Smooth muscle cell (in vitro differentiated cells): Measurements from ENCODE around the gene AGPAT4. TPM values are rescaled to one million over a fixed set of nuclear protein-coding genes. Genes with fewer than 3 reads are reported as not detected.
A peak's percentile ranks its signal among the peaks of the same experiment; 100 is the strongest.

Experiments
- DNase-seq: peaks from one replicate; lab custom pipeline; 2025; ENCODE audit not compliant: unreplicated experiment; lab: John Stamatoyannopoulos, UW
- H2AFZ ChIP-seq: fragments of 200-600 bp; sonication (generic); 2 replicates; pipeline ENCODE4 v1.6.0; 2016; ENCODE audit warnings: antibody characterized with exemption, low read depth, mild to moderate bottlenecking
- H3F3A ChIP-seq: fragments of 200-600 bp; sonication (generic); 2 replicates; pipeline ENCODE4 v1.6.0; 2017; ENCODE audit warnings: antibody characterized with exemption, low read depth
- H3K27ac ChIP-seq: fragments of 200-600 bp; sonication (generic); 2 replicates; pipeline ENCODE4 v1.5.1; 2016; ENCODE audit warnings: low read depth, mild to moderate bottlenecking
- H3K27me3 ChIP-seq: fragments of 200-600 bp; sonication (generic); 2 replicates; pipeline ENCODE4 v1.6.1; 2016; ENCODE audit warnings: low read depth, mild to moderate bottlenecking
- H3K36me3 ChIP-seq: fragments of 200-600 bp; sonication (generic); 2 replicates; pipeline ENCODE4 v1.5.1; 2016; ENCODE audit warnings: low read depth
- H3K4me1 ChIP-seq: fragments of 200-600 bp; sonication (generic); 2 replicates; pipeline ENCODE4 v1.5.1; 2016; ENCODE audit warnings: low read depth
- H3K4me2 ChIP-seq: fragments of 200-600 bp; sonication (generic); 2 replicates; pipeline ENCODE4 v1.6.0; 2016; ENCODE audit warnings: mild to moderate bottlenecking
- H3K4me3 ChIP-seq: fragments of 200-600 bp; sonication (generic); 2 replicates; pipeline ENCODE4 v1.5.1; 2016; ENCODE audit warnings: mild to moderate bottlenecking
- H3K79me2 ChIP-seq: fragments of 200-600 bp; sonication (generic); 2 replicates; pipeline ENCODE4 v1.6.0; 2016; ENCODE audit warnings: low read depth, mild to moderate bottlenecking
- H3K9ac ChIP-seq: fragments of 200-600 bp; sonication (generic); 2 replicates; pipeline ENCODE4 v1.6.0; 2016; ENCODE audit warnings: low read depth
- H3K9me3 ChIP-seq: fragments of 200-600 bp; sonication (generic); replicated peaks from 2 replicates; pipeline ENCODE4 v1.5.1; 2016; ENCODE audit warnings: low read depth
- H4K20me1 ChIP-seq: fragments of 200-600 bp; sonication (generic); 2 replicates; pipeline ENCODE4 v1.6.0; 2016; ENCODE audit warnings: low read depth
- WGBS: methylation state at CpG from one replicate; pipeline ENCODE4 v1.1.7; 2016; ENCODE audit warnings: low lambda C conversion rate; 5-methylcytosine and 5-hydroxymethylcytosine counted together
- polyA plus RNA-seq: library from polyadenylated mRNA; unstranded; fragments of >200 nt; fragmentation: Nextera tagmentation; extraction: Ambion mirVana; gene quantifications from 2 replicates; pipeline ENCODE4 v1.2.1, GENCODE V29; 2016
- total RNA-seq: library from RNA; depleted of rRNA; stranded (reverse); fragments of >200 nt; gene quantifications from 2 replicates; pipeline ENCODE4 v1.2.3, GENCODE V29; 2014
- TF ChIP-seq, protein P1 (sequence below): fragments of 200-600 bp; sonication (generic); IDR thresholded peaks from 2 replicates; pipeline ENCODE4 v1.5.1; 2017; ENCODE audit warnings: borderline replicate concordance, mild to moderate bottlenecking, antibody characterized with exemption; ENCODE audit not compliant: insufficient read depth, poor library complexity, severe bottlenecking

AGPAT4 gene
- total and polyA plus RNA-seq, 2 experiments from 2014 or later: 51.4 to 51.8 TPM

GRCh38 chr6:161271343-161272030 is 2.4 kb downstream of the AGPAT4 start:
- no peaks in the 10 kb centered on the region for H3K27me3 ChIP-seq
- peaks cover 20% of the 10 kb centered on the region for H3F3A ChIP-seq
- peak overlapping the region; percentile 88 for H3K4me3 ChIP-seq
- 7% methylated on average over 8 of the region's 8 CpGs for WGBS
- peak overlapping the region; percentile 98 for H3K9ac ChIP-seq
- H2AFZ ChIP-seq: no peak overlapping the region
- peak overlapping the region; percentile 93 for H3K4me2 ChIP-seq
- DNase-seq: no peak
- TF ChIP-seq, protein P1, sequence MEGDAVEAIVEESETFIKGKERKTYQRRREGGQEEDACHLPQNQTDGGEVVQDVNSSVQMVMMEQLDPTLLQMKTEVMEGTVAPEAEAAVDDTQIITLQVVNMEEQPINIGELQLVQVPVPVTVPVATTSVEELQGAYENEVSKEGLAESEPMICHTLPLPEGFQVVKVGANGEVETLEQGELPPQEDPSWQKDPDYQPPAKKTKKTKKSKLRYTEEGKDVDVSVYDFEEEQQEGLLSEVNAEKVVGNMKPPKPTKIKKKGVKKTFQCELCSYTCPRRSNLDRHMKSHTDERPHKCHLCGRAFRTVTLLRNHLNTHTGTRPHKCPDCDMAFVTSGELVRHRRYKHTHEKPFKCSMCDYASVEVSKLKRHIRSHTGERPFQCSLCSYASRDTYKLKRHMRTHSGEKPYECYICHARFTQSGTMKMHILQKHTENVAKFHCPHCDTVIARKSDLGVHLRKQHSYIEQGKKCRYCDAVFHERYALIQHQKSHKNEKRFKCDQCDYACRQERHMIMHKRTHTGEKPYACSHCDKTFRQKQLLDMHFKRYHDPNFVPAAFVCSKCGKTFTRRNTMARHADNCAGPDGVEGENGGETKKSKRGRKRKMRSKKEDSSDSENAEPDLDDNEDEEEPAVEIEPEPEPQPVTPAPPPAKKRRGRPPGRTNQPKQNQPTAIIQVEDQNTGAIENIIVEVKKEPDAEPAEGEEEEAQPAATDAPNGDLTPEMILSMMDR: no peak
- H3K27ac ChIP-seq: peak overlapping the region; percentile 96
- peaks cover 70% of the 10 kb centered on the region for H3K79me2 ChIP-seq
- peaks cover 42% of the 10 kb centered on the region for H3K4me1 ChIP-seq
- no peaks in the 10 kb centered on the region for H3K9me3 ChIP-seq
- H3K36me3 ChIP-seq: no peaks in the 10 kb centered on the region
- H4K20me1 ChIP-seq: peaks cover 68% of the 10 kb centered on the region

DNA sequence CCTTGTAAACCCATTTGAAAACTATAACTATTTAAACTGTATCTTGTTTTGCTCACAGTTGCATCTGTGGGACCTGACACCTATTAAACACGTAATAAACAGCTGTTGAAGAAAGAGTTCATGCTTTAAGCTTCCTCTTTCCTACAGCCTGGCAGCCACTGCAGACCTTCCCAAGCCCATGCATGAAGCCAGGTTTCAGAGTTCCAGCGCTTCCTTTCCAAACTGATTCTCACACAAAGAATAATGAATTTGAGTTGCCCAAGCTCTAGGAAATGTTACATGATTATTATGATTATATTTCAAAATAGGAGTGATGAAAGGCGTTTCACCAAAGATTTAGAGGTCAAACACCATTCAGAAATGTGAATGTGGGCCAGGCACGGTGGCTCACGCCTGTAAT is 3.7 kb downstream of the AGPAT4 start:
- Histone ChIP-seq H3K9me3 (no peaks in the 10 kb centered on the region), H3K4me1 (peaks cover 44% of the 10 kb centered on the region), H4K20me1 (peaks cover 80% of the 10 kb centered on the region), H3K4me2 (peak overlapping the region; percentile 93), H3K27ac (no peak overlapping the region), H3K4me3 (no peak overlapping the region), H2AFZ (no peak overlapping the region), H3K27me3 (no peaks in the 10 kb centered on the region), H3K9ac (no peak overlapping the region), H3F3A (peaks cover 20% of the 10 kb centered on the region), H3K79me2 (peaks cover 82% of the 10 kb centered on the region), H3K36me3 (no peaks in the 10 kb centered on the region)
- TF ChIP-seq, protein P1: no peak
- DNase-seq: no peak
- 96% methylated on average over 5 of the region's 5 CpGs for WGBS

GRCh38 chr6:161269310-161269709 is 4.6 kb downstream of the AGPAT4 start:
- Histone ChIP-seq H3K36me3 (no peaks in the 10 kb centered on the region), H3K4me2 (peak overlapping the region; percentile 93), H3K27ac (no peak overlapping the region), H3K4me1 (peaks cover 40% of the 10 kb centered on the region), H4K20me1 (peaks cover 87% of the 10 kb centered on the region), H3K9me3 (no peaks in the 10 kb centered on the region), H3K9ac (no peak overlapping the region), H3K4me3 (no peak overlapping the region), H3K27me3 (no peaks in the 10 kb centered on the region), H2AFZ (no peak overlapping the region), H3K79me2 (peaks cover 88% of the 10 kb centered on the region), H3F3A (peaks cover 20% of the 10 kb centered on the region)
- TF ChIP-seq, protein P1: no peak
- DNase-seq: no peak
- WGBS: 86% methylated on average over 6 of the region's 6 CpGs
